ENCODE measurements around the gene CACNG3. TPM values are rescaled to one million over a fixed set of nuclear protein-coding genes. Genes with fewer than 3 reads are reported as not detected.

CACNG3 gene
- total and polyA plus RNA-seq, 2 of the 4 experiments (the other 2 are of a cell fraction), result not detected

GRCh38 chr16:24315343-24315742 is 59.2 kb downstream of the CACNG3 start:
- H4K20me1 ChIP-seq (ENCODE audit: insufficient read depth, low read length), result no peaks in the 10 kb centered on the region
- no peak overlapping the region for H3K14ac ChIP-seq (replicated peaks; ENCODE audit: low read depth, low read length)
- H3K36me3 ChIP-seq (ENCODE audit: control insufficient read depth, insufficient read depth, low read length), result no peaks in the 10 kb centered on the region
- dilution Hi-C loops (cut with HindIII; ENCODE audit: low sequenced_read_pairs, unreplicated experiment), result no loop called here
- no peak overlapping the region for H4K5ac ChIP-seq (ENCODE audit: low read depth, low read length)
- H2BK15ac ChIP-seq (ENCODE audit: low read depth, low read length), result no peak overlapping the region
- no peaks in the 10 kb centered on the region for H3K9me3 ChIP-seq (ENCODE audit: control insufficient read depth, insufficient read depth, low read length)
- H3K4me1 ChIP-seq (ENCODE audit: control insufficient read depth, insufficient read depth, low read length), result no peaks in the 10 kb centered on the region
- no TSS peak for BruUV-seq (replicated peaks)
- in situ Hi-C loops (cut with MboI; ENCODE audit: low sequenced_read_pairs), result no loop called here
- H4K8ac ChIP-seq (ENCODE audit: low read depth in 2 of 2, low read length in 2 of 2), result no peak overlapping the region
- no peak for ATAC-seq (ENCODE audit: low read depth)
- intact Hi-C loops (cut with micrococcal nuclease), result no loop called here
- H3K23ac ChIP-seq (ENCODE audit: low read depth, low read length), result no peak overlapping the region
- H2BK5ac ChIP-seq (ENCODE audit: low read depth, low read length, poor library complexity, severe bottlenecking), result no peak overlapping the region
- no peaks in the 10 kb centered on the region for H3K79me1 ChIP-seq (ENCODE audit: low read depth in 1 of 2, low read length in 2 of 2)
- no peak overlapping the region for H2AK9ac ChIP-seq (replicated peaks; ENCODE audit: low read depth, low read length, poor library complexity)
- no peak overlapping the region for H2AFZ ChIP-seq (replicated peaks; ENCODE audit: low read length, poor library complexity)
- no peak overlapping the region for H4K91ac ChIP-seq (ENCODE audit: insufficient read depth, low read depth, low read length)
- POLR2A ChIA-PET (ENCODE audit: unreplicated experiment), result no interaction called here
- DNase-seq, result no peak
- H3K27me3 ChIP-seq (ENCODE audit: control insufficient read depth, insufficient read depth, low read length), result no peaks in the 10 kb centered on the region; the same call in 1 of the 2 replicates
- no peak overlapping the region for H2BK120ac ChIP-seq (ENCODE audit: low read depth, low read length)
- no peaks in the 10 kb centered on the region for H3K9me1 ChIP-seq (ENCODE audit: insufficient read depth, low read length)
- no peak overlapping the region for H2BK20ac ChIP-seq (ENCODE audit: low read depth, low read length)
- no peak overlapping the region for H3K4ac ChIP-seq (ENCODE audit: low read depth, low read length)
- no peak overlapping the region for H3K4me2 ChIP-seq (ENCODE audit: low read depth, low read length)
- no peak overlapping the region for H2AK5ac ChIP-seq (ENCODE audit: low read depth, low read length)
- H3K27ac ChIP-seq (ENCODE audit: insufficient read depth, low read length), result no peak overlapping the region
- CTCF ChIA-PET, result no interaction called here
- TF ChIP-seq ELK1 (IDR thresholded peaks at IDR 0.05; ENCODE audit: borderline replicate concordance, low read depth, low read length), result no peak
- no peak for TF ChIP-seq MAZ (IDR thresholded peaks at IDR 0.05; ENCODE audit: borderline replicate concordance, low read depth, low read length)
- no peak for TF ChIP-seq SMC3 (IDR thresholded peaks at IDR 0.05; ENCODE audit: low read depth, low read length)
- no peak overlapping the region for H3K9ac ChIP-seq (ENCODE audit: low read depth, low read length)
- no peak overlapping the region for H3K4me3 ChIP-seq (ENCODE audit: insufficient read depth, low read depth, low read length)
- no peak overlapping the region for H3K56ac ChIP-seq (ENCODE audit: extremely low read depth, insufficient read depth, low read length)
- H3K18ac ChIP-seq (ENCODE audit: low read depth, low read length), result no peak overlapping the region
